ENCODE data around the gene CCNI.
"Not testable (repeated sequence)": the region's sequence is repeated elsewhere in the genome, so short reads cannot be mapped to it uniquely, and the experiment has no call there.

Gene CCNI

DNA sequence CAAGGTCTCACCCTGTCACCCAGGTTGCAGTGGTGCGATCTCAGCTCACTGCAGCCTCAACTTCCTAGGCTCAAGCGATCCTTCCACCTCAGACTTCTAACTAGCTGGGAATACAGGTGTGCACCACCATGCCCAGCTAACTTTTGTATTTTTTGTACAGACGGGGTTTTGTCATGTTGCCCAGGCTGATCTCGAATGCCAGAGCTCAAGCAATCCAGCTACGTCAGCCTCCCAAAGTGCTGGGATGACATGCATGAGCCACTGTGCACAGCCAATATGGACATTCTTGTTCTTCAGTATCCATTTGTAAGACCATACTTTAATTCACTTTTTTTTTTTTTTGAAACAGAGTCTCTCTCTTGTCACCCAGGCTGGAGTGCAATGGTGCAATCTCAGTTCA, 3.5 kb upstream of the CCNI start:
- DNase-seq, result no peak

DNA sequence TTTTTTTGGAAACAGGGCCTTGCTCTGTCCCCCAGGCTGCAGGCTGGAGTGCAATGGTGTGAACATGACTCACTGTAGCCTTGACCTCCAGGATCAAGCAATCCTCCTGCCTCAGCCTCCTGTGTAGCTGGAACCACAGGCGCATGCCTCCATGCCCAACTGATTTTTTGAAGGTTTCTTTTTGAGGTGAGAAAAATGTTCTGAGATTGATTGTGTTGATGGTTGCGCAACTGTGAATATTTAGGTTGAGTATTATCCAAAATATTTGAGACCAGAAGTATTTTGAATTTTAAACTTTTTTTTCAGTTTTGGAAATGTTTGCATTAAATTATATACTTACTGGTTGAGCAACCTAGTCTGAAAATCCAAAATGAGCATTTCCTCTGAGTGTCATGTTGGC, 2.6 kb upstream of the CCNI start:
- no peak for DNase-seq

DNA sequence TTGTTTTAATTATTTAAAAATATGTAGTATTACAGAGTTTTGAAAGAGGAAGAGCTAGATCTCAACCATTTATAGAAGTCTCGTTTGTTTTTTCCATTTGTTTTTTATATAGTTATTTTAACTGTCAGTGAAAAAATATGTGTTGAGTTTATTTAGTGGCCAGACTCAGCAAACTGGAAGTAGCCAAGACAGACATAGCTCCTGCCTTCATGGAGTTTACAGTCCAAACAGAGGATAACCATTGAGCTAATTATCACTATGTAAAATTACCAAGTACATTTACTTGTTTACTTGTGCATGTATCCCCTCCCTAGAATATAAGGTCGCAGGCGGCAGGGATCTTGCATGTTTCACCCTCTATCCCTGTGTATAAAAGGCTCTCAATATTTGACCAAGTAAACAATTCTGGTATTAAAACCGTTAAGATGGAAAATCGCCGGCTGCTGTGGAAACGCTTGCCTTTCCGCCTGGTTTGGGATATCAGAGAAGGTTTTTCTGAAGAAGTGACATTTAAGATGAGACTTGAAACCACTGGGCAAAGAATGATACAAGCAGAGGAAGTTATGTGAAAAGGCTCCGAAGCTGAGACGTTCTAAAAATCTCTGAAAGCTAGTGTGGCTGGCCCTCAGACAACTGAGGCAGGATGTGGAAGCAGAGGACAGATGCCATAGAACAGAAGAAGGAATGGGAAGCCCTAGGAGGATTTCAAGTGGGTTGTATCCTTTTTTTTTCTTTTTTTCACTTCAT, 1.3 kb upstream of the CCNI start:
- peak; percentile 16 for DNase-seq

DNA sequence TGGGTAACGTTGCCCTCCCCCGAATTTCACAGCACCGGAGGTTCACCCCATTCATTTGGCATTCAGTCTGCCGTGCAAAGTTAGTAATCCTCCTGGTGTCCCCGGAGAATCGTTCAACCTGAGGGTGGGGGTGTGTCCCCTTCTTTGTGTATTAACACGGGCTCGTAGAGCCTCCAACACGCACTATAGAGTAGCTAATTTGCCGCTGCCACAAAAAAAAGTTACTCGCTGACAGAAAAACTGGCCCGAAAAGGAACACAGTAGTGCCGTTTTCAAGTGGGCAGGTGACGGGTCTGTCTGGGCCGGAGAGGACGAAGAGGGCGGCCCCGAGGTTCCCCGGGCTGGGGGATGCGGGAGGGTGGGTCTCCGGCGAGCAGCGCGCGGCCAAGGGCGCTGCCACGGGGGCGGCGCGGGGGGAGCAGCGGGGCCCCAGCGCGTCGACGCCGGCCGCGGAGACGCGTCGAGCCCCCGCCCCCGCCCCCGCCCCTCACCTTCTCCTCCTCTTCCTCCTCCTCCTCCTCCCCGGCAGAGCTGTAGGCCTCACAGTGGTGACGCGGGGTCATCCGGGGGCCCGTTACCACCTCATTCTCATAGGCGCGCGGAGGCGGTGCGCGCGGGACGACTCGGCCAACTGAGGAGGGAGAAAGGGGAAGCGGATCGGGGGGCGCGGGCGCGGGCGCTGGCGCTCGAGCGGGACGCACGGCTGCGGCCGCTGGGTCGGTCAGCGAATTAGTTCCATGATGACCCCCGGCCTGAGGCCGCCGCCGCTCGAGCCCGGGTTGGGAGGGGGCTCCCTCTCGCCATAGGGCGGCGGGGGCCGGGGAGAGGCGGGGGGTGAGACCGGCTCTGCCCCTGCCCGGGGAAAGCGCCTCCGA, 571 bp downstream of the CCNI start:
- no peak for DNase-seq

DNA sequence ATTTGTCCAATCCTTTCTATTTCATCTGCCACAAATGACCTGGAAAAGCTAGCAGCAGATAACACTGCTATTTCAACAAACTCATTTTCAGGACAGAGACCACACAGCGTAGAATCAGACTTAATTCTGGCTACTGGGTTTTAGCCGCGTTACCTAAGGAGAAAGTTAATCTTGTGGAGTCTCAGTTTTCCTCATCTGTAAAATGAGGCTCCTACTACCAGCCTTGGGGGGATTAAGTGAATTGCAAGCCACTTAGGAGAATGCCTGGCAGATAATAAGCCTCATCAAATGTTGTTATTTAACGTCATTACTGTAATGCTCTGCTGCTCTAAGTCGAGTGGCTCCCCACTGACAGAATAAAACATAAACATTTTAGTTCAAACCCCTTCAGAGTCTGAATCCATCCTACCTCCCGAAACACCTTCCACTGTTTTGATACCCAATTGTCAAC, 1.4 kb downstream of the CCNI start:
- DNase-seq, result no peak

DNA sequence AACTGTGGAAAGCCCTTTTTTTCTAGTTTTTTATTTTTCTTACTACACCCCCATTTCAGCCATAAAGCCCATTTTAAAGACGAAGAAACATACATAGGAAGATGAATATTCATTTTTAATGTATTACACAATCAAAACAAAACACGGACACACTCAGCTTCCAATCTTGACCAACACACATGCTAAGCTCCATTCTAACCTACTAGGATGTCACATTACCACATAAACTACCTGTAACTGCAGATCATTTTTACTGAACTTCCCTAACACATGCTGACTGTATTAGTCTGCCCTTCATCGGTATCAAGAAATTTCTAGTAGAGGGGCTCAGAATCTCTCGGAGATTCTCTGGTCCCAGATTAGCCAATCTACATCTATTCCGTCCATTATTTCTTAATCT, 1.8 kb downstream of the CCNI start:
- DNase-seq, result no peak

DNA sequence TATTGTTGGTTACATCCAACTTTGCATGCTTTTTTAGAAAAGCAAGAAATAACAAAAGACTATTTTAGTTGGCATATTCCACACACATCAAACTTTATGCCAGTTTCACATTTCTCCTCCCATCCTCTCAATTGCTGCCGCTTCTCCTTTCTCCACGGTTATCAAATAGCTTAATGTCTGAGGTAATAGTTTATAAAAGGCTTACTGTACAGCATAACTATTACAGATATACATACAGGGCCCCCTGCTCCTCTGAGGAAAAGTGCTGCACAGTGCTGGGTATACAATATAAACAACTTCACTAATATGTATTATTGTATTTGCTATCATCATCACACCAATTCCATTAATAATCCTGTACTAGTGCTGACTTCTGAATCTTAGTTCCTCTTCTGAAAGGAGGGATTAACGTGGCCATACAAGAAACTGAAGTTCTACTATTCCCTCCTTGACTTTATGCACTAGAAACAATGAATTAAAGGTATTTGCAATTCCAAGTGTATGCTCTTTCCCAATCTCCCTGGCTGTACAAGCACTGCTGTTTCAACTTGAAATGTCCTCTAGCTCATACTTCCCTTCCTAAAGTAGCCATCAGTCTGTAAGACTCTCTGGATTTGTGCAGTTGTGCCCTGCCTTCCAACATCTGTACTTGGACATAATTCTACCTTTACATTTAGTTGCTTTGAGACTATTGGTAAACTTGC, 2.5 kb downstream of the CCNI start:
- DNase-seq, result no peak

DNA sequence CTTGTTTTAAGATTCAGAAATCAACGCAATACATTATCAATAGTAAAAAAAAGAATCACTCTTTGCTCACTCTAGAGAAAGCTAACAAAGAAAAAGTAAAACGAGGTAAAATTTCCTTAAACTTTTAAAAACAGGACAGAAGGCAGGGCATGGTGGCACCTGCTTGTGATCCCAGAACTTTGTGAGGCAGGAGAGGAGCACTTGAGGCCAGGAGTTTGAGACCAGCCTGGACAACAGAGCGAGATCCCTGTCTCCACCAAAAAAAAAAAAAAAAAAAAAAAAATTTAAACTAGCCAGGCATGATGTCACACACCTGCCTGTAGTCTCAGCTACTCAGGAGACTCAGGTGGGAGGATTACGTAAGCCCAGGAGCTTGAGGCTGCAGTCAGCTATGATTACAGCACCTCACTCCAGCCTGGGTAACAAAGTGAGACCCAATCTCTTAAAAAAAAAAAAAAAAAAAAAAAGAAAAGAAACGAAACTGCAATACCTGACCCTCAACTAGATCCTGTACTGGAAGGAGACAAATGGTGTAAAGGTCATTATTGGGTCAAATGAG, 3.5 kb downstream of the CCNI start:
- DNase-seq, result no peak

DNA sequence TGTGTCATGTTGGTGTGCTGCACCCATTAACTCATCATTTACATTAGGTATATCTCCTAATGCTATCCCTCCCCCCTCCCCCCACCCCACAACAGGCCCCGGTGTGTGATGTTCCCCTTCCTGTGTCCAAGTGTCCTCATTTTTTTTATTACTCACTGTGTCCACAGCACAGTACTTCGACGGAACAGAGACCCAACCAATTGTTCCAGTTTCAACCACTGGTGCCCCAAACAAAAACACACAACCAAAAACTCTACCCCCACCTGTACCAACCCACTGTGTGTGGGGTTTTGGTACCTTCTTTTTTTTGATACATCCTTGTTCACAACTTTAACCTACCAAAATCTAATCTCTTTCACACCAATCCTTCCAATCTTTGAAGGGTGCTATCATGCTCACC, 6.3 kb downstream of the CCNI start:
- not testable (repeated sequence) for DNase-seq

DNA sequence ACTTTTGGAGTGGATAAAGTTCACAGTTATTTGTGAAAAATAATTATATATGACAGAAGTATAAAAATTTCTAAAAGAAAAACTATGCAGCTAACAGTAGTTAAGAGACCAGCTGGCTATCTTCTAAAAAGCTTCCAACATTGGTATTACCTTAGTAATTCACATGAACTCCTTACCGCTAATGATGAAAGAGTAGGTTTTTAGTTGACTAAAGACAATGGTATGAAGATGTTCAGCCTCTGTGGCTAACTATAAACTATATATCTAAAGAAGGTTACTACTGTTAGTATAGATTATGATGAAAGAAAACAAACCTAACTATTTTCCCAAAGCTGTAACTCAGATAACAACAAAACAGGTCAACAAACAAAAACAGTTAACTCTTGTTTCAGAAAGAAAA, 10.4 kb downstream of the CCNI start:
- DNase-seq, result no peak

DNA sequence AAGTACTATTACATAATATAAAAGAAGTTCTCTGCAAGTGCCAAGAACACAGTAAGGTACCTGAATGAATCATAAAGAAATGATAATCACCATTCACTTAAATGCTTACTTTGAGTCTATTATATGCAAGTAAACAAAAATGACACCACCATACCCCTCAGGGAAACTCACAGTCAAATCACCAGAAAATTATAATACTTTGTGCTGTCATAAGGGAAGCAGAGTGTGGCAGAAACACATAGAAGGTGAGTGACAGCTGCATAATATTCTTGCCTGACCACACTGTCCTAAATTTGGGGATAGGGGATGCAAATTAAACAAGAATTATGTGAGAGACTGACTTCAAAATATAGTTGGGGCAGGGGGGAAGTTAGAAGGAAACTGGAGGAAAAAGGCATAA, 12.9 kb downstream of the CCNI start:
- DNase-seq, result no peak

DNA sequence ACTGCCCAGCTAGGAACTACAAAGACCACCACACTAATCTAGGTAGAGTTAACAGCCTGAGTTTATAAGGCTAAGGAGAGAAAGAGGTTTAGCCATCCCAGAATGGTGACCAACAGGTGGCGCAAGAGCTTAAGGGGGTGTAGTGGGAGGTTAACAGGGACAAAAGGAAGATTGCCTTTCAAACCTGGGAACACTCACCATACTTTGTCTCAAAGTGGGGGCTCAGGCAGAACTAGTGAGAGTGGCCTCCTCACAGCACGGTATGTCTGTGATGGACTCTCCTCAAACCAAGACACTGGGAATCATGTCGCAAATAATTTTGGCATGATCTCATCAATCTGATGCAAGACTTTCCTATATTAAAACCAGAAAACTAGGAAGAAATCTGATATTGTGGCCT, 23.4 kb downstream of the CCNI start:
- DNase-seq, result no peak

DNA sequence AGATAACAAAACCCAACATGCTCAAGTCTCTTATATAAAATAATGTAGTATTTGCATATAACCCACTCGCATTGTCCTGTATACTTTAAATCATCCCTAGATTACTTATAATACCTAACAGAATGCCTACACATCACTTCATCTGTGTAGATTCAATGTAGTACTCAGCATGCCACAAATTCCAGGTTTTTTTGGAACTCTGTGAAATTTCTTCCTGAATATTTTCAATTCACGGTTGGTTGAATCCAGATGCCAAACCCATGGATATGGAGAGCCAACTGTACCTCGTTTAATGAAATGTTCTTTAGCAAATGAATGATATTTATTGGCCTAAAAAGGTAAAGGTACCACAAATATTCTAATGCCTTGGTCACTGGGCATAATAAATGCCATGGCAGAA, 24.8 kb downstream of the CCNI start:
- no peak for DNase-seq

DNA sequence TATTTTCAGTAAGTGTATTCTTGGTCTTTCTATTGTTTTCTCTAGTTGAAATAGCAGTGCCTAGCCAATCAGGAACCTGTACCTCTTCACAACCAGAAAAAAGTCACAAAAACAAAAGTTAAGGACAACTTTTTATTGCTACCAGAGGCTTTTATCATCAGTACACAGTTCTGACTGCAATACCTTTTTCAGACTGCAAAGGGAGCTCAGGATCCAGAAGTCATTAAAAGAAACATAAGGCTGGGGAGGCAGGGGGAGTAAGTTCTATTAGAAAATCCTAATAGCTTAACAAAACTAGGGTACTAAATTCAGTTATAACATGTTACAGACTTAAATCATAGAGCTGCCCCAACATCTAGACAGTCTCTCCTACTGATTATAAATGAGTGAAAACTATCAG, 28.8 kb downstream of the CCNI start:
- DNase-seq, result no peak

DNA sequence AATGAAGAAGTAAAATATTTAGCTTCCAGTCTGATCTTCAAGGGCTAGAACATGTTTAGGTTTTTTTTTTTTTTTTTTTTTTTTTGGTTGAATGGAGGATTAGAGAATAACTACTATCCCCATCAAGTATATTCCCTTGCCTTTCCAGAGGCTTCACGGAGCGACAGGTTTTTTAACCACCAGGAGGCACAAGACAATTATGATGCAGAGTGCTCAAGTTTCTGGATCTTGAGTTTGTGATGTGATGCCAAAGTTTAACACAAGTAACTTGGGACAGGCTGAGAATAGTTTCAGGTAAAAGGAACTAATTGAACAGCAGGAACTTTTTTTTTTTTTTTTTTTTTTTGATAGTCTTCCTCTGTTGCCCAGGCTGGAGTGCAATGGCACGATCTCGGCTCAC, 30.3 kb downstream of the CCNI start:
- no peak for DNase-seq

DNA sequence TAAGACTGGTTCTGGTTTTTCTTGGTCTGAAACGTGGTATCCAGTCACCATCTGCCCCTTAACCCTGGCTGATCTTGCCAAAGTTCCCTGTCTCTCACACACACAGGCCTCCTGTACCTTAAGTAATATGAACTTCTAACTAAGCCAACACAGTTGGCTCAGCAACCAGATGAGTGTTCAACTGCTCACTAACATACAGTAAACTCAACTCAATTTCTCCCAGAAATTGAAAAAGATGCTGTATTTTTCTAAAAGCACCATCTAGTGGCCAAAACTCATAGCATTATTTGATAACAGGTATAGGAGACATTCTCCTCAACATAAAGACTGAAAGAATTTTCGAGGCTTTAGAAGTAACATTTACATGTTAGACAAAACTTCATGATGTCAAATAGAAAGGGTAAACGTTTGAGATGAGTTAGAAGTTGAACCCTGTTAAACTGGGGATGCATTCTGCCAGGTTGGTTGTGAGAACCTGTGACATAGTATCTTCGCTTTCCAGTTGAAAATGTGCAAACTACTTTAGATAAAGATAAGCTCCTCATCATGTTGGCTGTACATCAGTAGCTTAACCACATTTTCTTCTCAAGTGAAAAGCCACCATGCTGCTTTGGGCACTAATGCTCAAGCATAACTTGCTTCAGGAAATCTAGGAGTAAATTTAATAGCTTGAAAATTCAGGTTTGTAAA, 31.2 kb downstream of the CCNI start:
- no peak for DNase-seq

DNA sequence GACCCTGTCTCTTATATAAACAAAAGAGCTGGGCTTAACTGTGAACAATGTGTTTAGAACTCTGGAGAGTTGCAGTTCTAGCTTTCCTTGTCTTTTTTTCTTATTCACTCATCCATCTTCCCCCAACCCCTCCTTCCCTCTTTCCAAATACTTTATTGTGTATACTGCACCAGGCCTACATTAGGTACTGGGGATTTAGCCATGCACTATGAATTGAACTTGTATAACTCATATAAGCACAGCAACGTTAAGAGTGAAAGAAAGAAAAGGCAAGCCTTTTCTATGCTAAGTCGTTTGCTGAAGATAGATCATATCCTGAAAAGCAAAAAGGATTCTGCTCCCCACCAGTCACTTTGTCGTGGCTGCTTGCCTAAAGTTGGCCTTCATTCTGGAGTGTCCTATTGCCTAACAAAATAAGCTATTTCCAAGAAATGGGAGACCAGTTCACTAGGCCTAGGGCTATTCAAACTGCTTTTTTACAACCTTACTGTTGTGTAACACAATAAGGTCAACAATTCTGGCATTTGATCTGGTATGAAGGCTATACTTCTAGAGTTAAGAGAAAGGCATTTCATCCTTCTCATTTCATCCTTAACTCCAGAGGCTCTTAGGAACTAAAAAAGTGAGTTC, 32.2 kb downstream of the CCNI start:
- DNase-seq, result no peak

DNA sequence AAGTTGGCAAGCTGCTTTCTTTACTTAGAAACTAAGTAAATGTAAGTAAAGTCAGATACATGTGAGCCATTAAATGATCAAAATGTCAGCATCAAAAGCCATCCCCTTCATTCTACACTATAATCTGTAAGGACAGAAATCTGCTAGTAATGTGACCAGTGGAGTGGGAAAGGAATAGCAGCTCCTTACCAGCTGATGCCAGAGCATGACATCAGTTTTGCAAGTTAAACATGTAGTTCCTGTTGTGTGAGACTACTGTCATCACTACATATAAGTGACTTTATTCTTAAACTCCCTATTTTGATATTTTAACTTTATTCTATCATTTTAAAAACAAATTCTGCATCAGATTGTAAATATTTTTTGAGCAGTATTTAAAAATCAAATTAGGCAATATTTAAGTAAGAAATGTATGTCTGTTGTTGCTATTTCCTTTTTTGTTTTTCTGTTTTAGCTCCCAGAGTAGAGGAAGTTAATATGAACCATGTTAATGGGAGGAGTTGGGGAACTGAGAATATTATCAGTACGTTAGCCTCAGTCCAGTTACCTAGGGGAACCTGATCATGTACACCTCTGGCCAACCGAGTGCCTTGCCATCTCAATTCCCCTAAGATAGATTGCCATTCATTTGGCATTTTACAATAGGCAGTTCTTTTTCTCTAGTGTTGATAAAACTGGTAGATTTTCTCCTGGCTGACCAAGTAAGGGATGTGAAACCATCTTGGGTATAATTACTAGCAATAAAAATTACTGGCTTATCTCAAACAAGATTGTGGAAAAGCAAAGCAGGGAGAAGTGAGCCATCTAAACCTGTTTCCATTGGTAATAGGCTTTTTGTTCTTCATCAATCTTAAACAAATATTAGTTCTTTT, 34.7 kb downstream of the CCNI start:
- no peak for DNase-seq

DNA sequence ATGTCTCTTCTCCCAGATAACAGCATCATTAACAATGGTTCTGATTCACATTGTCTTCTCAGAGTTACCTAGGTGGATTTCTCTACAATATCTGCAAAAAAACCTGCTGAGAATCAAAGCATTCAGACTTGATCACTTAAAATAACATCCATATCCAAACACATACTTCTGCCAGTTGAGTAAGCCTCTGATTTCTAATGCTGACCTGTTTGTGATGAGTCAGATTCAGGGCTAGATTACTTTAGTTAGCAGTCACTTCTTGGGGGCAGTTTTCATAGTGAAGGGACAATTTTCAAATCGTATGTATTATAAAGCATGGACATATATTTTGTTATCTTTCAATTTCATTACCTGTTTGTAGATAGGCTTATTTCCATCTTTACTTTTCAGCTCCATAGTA, 35.5 kb downstream of the CCNI start:
- no peak for DNase-seq

DNA sequence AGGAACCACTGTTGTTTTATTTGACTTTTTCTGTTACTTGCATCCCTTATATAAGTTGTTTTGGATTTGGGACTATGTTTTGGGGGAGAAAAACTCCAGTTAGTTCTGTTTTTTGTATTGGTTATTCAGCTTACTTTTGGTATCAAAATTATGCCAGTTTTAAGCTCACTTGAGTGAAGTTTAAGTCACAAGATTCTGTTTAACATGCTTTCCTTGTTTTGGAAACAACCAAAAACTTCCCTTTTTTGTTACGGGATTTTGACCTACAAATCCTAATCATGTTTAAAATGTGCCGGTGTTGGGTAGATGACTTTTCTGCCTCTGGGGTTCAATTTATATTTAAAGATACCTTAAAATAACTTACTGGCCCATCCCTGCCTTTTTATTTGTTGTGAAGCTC, 36.0 kb downstream of the CCNI start:
- no peak for DNase-seq

DNA sequence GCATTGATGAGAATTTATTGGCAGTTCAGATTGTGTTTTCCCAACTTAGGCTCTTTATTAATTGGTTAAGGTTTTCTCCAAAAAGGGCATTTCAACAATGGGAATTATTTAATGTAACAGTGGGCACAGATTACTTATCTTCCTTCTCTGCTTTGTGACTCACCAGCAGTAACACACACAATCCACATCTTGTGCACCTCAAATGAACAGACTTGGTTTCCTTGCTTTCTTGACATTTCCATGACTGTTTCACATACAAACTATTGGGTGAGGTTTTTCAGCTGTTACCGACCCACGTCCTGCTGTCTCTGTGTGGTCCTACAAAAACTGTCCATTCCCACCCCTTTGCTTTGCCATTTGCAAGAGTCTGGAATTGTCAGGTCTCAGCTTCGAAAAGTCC, 38.1 kb downstream of the CCNI start:
- DNase-seq, result no peak
